H1 (cell line): ENCODE data around the gene HIVEP3. TPM values are rescaled to one million over a fixed set of nuclear protein-coding genes. Genes with fewer than 3 reads are reported as not detected.

Experiments
- CTCF ChIA-PET: fragments of 300-600 bp; sonication (Branson Sonifier 250); formaldehyde crosslinking; loops from one replicate; lab custom pipeline; 2021; ENCODE audit not compliant: partially characterized antibody; lab: Charles Lee
- POLR2A ChIA-PET: fragments of 300-600 bp; sonication (Branson Sonifier 250); formaldehyde crosslinking; loops from one replicate; lab custom pipeline; 2021; ENCODE audit warnings: inconsistent platforms; ENCODE audit not compliant: partially characterized antibody; lab: Charles Lee
- DNase-seq, 2 experiments: peaks; one replicate each; pipeline versions ENCODE4 v3.0.0 to v3.0.0-alpha.2; 2010 to 2022; ENCODE audit warnings: low spot score in 2 of 2, low read depth in 1 of 2, mixed read lengths in 1 of 2
- FAIRE-seq: peaks from 2 replicates; lab custom pipeline; 2011; peaks lifted over from hg19 to GRCh38; lab: Jason Lieb, UNC
- H2AFZ ChIP-seq: 2 replicates; pipeline ENCODE4 v1.8.1; 2012; ENCODE audit warnings: low read length, inconsistent platforms
- H2AK5ac ChIP-seq: 2 replicates; pipeline ENCODE4 v1.6.1; 2013; ENCODE audit warnings: low read depth, low read length
- H2BK120ac ChIP-seq: replicated peaks from 2 replicates; pipeline ENCODE3; 2013; ENCODE audit warnings: low read depth, low read length, inconsistent platforms
- H2BK12ac ChIP-seq: 2 replicates; pipeline ENCODE4 v1.6.1; 2013; ENCODE audit warnings: low read depth, low read length
- H2BK15ac ChIP-seq: 2 replicates; pipeline ENCODE4 v1.6.1; 2013; ENCODE audit warnings: low read length
- H2BK20ac ChIP-seq: 2 replicates; pipeline ENCODE4 v1.6.1; 2013; ENCODE audit warnings: low read length
- H2BK5ac ChIP-seq: 2 replicates; pipeline ENCODE4 v1.6.1; 2013; ENCODE audit warnings: low read depth, low read length
- H3K14ac ChIP-seq: 2 replicates; pipeline ENCODE4 v1.6.1; 2013; ENCODE audit warnings: inconsistent platforms; ENCODE audit not compliant: insufficient read length
- H3K18ac ChIP-seq: 2 replicates; pipeline ENCODE4 v1.6.1; 2013; ENCODE audit warnings: low read length; ENCODE audit errors: extremely low read depth
- H3K23ac ChIP-seq: 2 replicates; pipeline ENCODE4 v1.6.1; 2013; ENCODE audit warnings: inconsistent platforms; ENCODE audit not compliant: insufficient read length
- H3K23me2 ChIP-seq: 2 replicates; pipeline ENCODE4 v1.6.1; 2013; ENCODE audit warnings: low read depth, low read length
- H3K27ac ChIP-seq: 2 replicates; pipeline ENCODE4 v1.6.1; 2011; ENCODE audit warnings: low read depth, low read length, inconsistent platforms
- H3K27me3 ChIP-seq, 4 experiments: replicated peaks in 1 of 4; 1 replicate in 1 of 4; 2 replicates in 3 of 4; pipeline versions ENCODE4 v1.6.1 to v1.8.1; 2011 to 2013; ENCODE audit warnings: low read length in 3 of 4, mild to moderate bottlenecking in 3 of 4, inconsistent platforms in 2 of 4, mixed read lengths in 2 of 4, moderate library complexity in 1 of 4; ENCODE audit not compliant: control insufficient read depth in 3 of 4, insufficient read depth in 3 of 4; ENCODE audit errors: extremely low read depth in 1 of 4
- H3K36me3 ChIP-seq, 4 experiments: 2 replicates each; pipeline versions ENCODE4 v1.6.1 to v1.8.1; 2011 to 2013; ENCODE audit warnings: mild to moderate bottlenecking in 4 of 4, low read length in 3 of 4, moderate library complexity in 2 of 4, control low read depth in 1 of 4, inconsistent platforms in 1 of 4; ENCODE audit not compliant: insufficient read depth in 4 of 4, control insufficient read depth in 2 of 4
- H3K4ac ChIP-seq: replicated peaks from 2 replicates; pipeline ENCODE3; 2013; ENCODE audit warnings: low read length, low read depth, mixed read lengths, inconsistent platforms; ENCODE audit not compliant: insufficient read length
- H3K4me1 ChIP-seq, 4 experiments: replicated peaks in 1 of 4; 1 replicate in 1 of 4; 2 replicates in 3 of 4; pipeline versions ENCODE4 v1.6.1 to v1.8.1; 2011 to 2013; ENCODE audit warnings: low read length in 3 of 4, inconsistent platforms in 2 of 4, mixed read lengths in 1 of 4; ENCODE audit not compliant: insufficient read depth in 4 of 4, control insufficient read depth in 3 of 4
- H3K4me2 ChIP-seq, 2 experiments: 2 replicates each; pipeline versions ENCODE4 v1.6.1 to v1.8.1; 2011 to 2013; ENCODE audit warnings: low read depth in 2 of 2, low read length in 2 of 2, control low read depth in 1 of 2, inconsistent platforms in 1 of 2, mild to moderate bottlenecking in 1 of 2; ENCODE audit not compliant: insufficient read depth in 1 of 2
- H3K4me3 ChIP-seq, 4 experiments: fragments of 200-600, 300-600 bp in 1 of 4; sonication (generic), shearing (Covaris generic), sonication (Bioruptor Twin) in 1 of 4; 2 replicates each; pipeline versions ENCODE4 v1.5.1 to v1.8.1; 2011 to 2016; ENCODE audit warnings: low read length in 4 of 4, low read depth in 3 of 4, control low read depth in 2 of 4, inconsistent platforms in 2 of 4, mild to moderate bottlenecking in 2 of 4, mixed read lengths in 1 of 4, moderate library complexity in 1 of 4; ENCODE audit not compliant: insufficient read depth in 2 of 4; ENCODE audit errors: extremely low read depth in 1 of 4
- H3K56ac ChIP-seq: replicated peaks from 2 replicates; pipeline ENCODE3; 2013; ENCODE audit warnings: low read depth, mild to moderate bottlenecking, mixed read lengths, low read length, inconsistent platforms; ENCODE audit not compliant: insufficient read length
- H3K79me1 ChIP-seq: 2 replicates; pipeline ENCODE4 v1.6.1; 2013; ENCODE audit warnings: low read depth, low read length, control low read depth
- H3K79me2 ChIP-seq, 2 experiments: 2 replicates each; pipeline versions ENCODE4 v1.6.1 to v1.8.1; 2012 to 2013; ENCODE audit warnings: low read length in 2 of 2, mild to moderate bottlenecking in 2 of 2, inconsistent platforms in 1 of 2; ENCODE audit not compliant: insufficient read depth in 2 of 2, control insufficient read depth in 1 of 2
- H3K9ac ChIP-seq, 4 experiments: replicated peaks in 1 of 4; 1 replicate in 1 of 4; 2 replicates in 3 of 4; pipeline versions ENCODE4 v1.6.1 to v1.8.1; 2011 to 2013; ENCODE audit warnings: low read depth in 3 of 4, low read length in 3 of 4, control low read depth in 2 of 4, mild to moderate bottlenecking in 2 of 4, moderate library complexity in 2 of 4, inconsistent platforms in 1 of 4; ENCODE audit errors: extremely low read depth in 1 of 4
- H3K9me3 ChIP-seq, 2 experiments: 2 replicates each; pipeline versions ENCODE4 v1.6.1 to v1.8.1; 2012 to 2013; ENCODE audit warnings: mild to moderate bottlenecking in 2 of 2, moderate library complexity in 2 of 2, control low read depth in 1 of 2, inconsistent platforms in 1 of 2, low read depth in 1 of 2, low read length in 1 of 2, mixed read lengths in 1 of 2; ENCODE audit not compliant: insufficient read depth in 2 of 2
- H4K20me1 ChIP-seq, 2 experiments: replicated peaks in 1 of 2; 2 replicates each; pipeline versions ENCODE3 to v1.8.1; 2011 to 2013; ENCODE audit warnings: inconsistent platforms in 2 of 2, low read length in 2 of 2, mild to moderate bottlenecking in 1 of 2; ENCODE audit not compliant: insufficient read depth in 2 of 2, control insufficient read depth in 1 of 2
- H4K5ac ChIP-seq: 2 replicates; pipeline ENCODE4 v1.6.1; 2013; ENCODE audit warnings: low read length, low read depth, mixed read lengths, inconsistent platforms; ENCODE audit not compliant: insufficient read length
- H4K8ac ChIP-seq: 2 replicates; pipeline ENCODE4 v1.8.0; 2013; ENCODE audit warnings: mild to moderate bottlenecking, moderate library complexity, low read length, inconsistent platforms; ENCODE audit not compliant: insufficient read depth; ENCODE audit errors: extremely low read depth
- H4K91ac ChIP-seq: replicated peaks from 2 replicates; pipeline ENCODE3; 2013; ENCODE audit warnings: low read length, mixed read lengths, inconsistent platforms; ENCODE audit not compliant: insufficient read length
- KDM1A ChIP-seq: fragments of 200-600, 300-600 bp; sonication (generic); IDR thresholded peaks from 2 replicates; pipeline ENCODE4 v1.7.1; 2016; ENCODE audit warnings: mild to moderate bottlenecking, low read length, borderline replicate concordance
- NANOG ChIP-seq: IDR thresholded peaks from 2 replicates; pipeline ENCODE4 v1.6.1; 2011; ENCODE audit warnings: low read length, low read depth, mild to moderate bottlenecking, inconsistent platforms; ENCODE audit not compliant: insufficient read depth, poor library complexity, severe bottlenecking
- RFX5 ChIP-seq: IDR thresholded peaks from 2 replicates; pipeline ENCODE4 v1.6.1; 2011; ENCODE audit warnings: low read depth, low read length, improper control_type of control experiment, borderline replicate concordance
- SAP30 ChIP-seq: fragments of 300-600 bp; sonication (generic); IDR thresholded peaks from 2 replicates; pipeline ENCODE4 v1.7.1; 2012; ENCODE audit warnings: low read length, moderate library complexity, mild to moderate bottlenecking, inconsistent platforms; ENCODE audit not compliant: insufficient read depth, insufficient replicate concordance
- WGBS, 2 experiments: shearing (Covaris generic) in 1 of 2; methylation state at CpG; one replicate each; pipeline versions ENCODE4 v1.1.6 to v1.1.7; 2013 to 2015; ENCODE audit warnings: low lambda C conversion rate in 2 of 2, mixed read lengths in 2 of 2, inconsistent platforms in 1 of 2, low coverage in 1 of 2, missing lambda C conversion rate in 1 of 2; ENCODE audit not compliant: insufficient replicate concordance in 2 of 2, insufficient coverage in 1 of 2, insufficient read length in 1 of 2; ENCODE audit errors: extremely low coverage in 1 of 2, missing lambda C conversion rate in 1 of 2; 5-methylcytosine and 5-hydroxymethylcytosine counted together
- polyA plus RNA-seq, 7 experiments: library from polyadenylated mRNA; depleted of rRNA in 3 of 7; stranded (reverse) in 5 of 7; unstranded in 2 of 7; fragments of >200 nt in 5 of 7; fragments of 200-250 nt in 2 of 7; gene quantifications; 1 replicate in 5 of 7; 2 replicates in 1 of 7; 4 replicates in 1 of 7; pipeline versions ENCODE4 v1.2.1 to v1.2.3, GENCODE V29; 2011 to 2013; ENCODE audit warnings: missing spikeins in 2 of 7, mixed read lengths in 2 of 7
- total RNA-seq: library from RNA; stranded (reverse); fragmentation: NEBNext Ultra II Directional; extraction: Animal tissue kit (Norgen Biotek cat#: 25700); gene quantifications from 2 replicates; pipeline ENCODE4 v1.2.1, GENCODE V29; 2021

HIVEP3 gene
- total and polyA plus RNA-seq, 2 of the 8 experiments (the other 6 are each of a cell fraction or from before 2014, with no cell fraction given) = 0.24 to 0.69 TPM

DNA sequence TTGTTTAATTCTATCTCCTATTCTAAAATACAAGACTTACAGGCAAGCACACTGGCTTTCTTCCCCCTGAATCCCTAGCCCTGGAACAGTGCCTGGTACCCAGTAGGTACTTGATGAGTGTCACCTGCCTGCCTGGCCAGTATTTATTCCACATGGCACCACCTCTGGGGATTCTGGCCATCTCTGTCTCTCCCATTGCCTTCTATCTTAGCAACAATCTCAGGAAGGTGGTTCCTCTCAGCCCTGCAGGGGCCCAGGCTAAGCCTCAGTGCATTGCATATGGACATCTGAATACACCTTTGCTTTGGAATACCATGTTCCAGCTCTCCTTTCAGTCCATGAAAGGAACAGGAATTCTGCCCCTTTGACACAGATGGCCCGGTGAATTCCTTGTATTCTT, 81.0 kb downstream of the HIVEP3 start:
- no peak overlapping the region for H3K27ac ChIP-seq
- no peaks in the 10 kb centered on the region for H3K79me1 ChIP-seq
- H2BK5ac ChIP-seq = no peak overlapping the region
- peaks cover 0 to 3% (median 0%) of the 10 kb centered on the region in 4 experiments; a peak in 1 of 7 replicates for H3K4me1 ChIP-seq
- no peaks in the 10 kb centered on the region for H3K79me2 ChIP-seq
- WGBS, 2 experiments = 92% methylated on average over 1 of the region's 1 CpG; no CpG with 5 or more reads in 1 of the 2 experiments
- no peaks in the 10 kb centered on the region for H3K23me2 ChIP-seq
- H3K9me3 ChIP-seq = no peaks in the 10 kb centered on the region
- no peaks in the 10 kb centered on the region for H3K27me3 ChIP-seq
- H2AFZ ChIP-seq = no peak overlapping the region
- H4K8ac ChIP-seq = no peak overlapping the region
- H3K23ac ChIP-seq = no peak overlapping the region
- no peak overlapping the region for H2AK5ac ChIP-seq
- no peak overlapping the region for H3K18ac ChIP-seq
- H2BK20ac ChIP-seq = no peak overlapping the region
- ChIA-PET CTCF (no interaction called here), POLR2A (no interaction called here)
- H2BK15ac ChIP-seq = no peak overlapping the region
- H3K14ac ChIP-seq = no peak overlapping the region
- no peaks in the 10 kb centered on the region for H3K36me3 ChIP-seq
- no peak overlapping the region for H3K56ac ChIP-seq
- no peak overlapping the region for H3K4ac ChIP-seq
- H4K5ac ChIP-seq = no peak overlapping the region
- no peaks in the 10 kb centered on the region for H4K20me1 ChIP-seq
- DNase-seq (no peak), FAIRE-seq (no peak)
- H4K91ac ChIP-seq = no peak overlapping the region
- H3K9ac ChIP-seq = no peak overlapping the region
- H2BK12ac ChIP-seq = no peak overlapping the region
- TF ChIP-seq RFX5 (no peak), SAP30 (no peak), KDM1A (no peak), NANOG (no peak)
- no peak overlapping the region for H3K4me3 ChIP-seq
- no peak overlapping the region; a peak in 1 of 4 replicates for H3K4me2 ChIP-seq
- H2BK120ac ChIP-seq = no peak overlapping the region
